OCI-LY1 (cell line): ENCODE data around the gene LGALS9C.
"Not testable (repeated sequence)": the region's sequence is repeated elsewhere in the genome, so short reads cannot be mapped to it uniquely, and the experiment has no call there.

Experiments
- H2AFZ ChIP-seq: fragments of 200-600 bp; sonication (generic), shearing (Covaris generic); 2 replicates; pipeline ENCODE4 v1.6.0; 2014; ENCODE audit warnings: antibody characterized with exemption, mild to moderate bottlenecking, low read length
- H3F3A ChIP-seq: fragments of 200-600 bp; sonication (generic), shearing (Covaris generic); 2 replicates; pipeline ENCODE4 v1.6.0; 2014; ENCODE audit warnings: mild to moderate bottlenecking, antibody characterized with exemption, low read length, moderate library complexity; ENCODE audit not compliant: insufficient read depth
- H3K27ac ChIP-seq: fragments of 200-600 bp; sonication (generic); 2 replicates; pipeline ENCODE4 v1.5.1; 2014; ENCODE audit warnings: low read length, mixed run types, mild to moderate bottlenecking, low read depth; ENCODE audit not compliant: poor library complexity, severe bottlenecking
- H3K27me3 ChIP-seq: fragments of 200-600 bp; sonication (generic); 2 replicates; pipeline ENCODE4 v1.6.0; 2014; ENCODE audit warnings: antibody characterized with exemption, mild to moderate bottlenecking, low read length, moderate library complexity; ENCODE audit not compliant: insufficient read depth
- H3K36me3 ChIP-seq: fragments of 200-600 bp; sonication (generic); 2 replicates; pipeline ENCODE4 v1.6.1; 2014; ENCODE audit warnings: mild to moderate bottlenecking, antibody characterized with exemption, low read length, moderate library complexity, mixed read lengths; ENCODE audit not compliant: insufficient read depth
- H3K4me1 ChIP-seq: fragments of 200-600 bp; sonication (generic); 2 replicates; pipeline ENCODE4 v1.5.1; 2014; ENCODE audit warnings: mild to moderate bottlenecking, low read length, moderate library complexity; ENCODE audit not compliant: insufficient read depth, severe bottlenecking
- H3K4me2 ChIP-seq: fragments of 200-600 bp; sonication (generic), shearing (Covaris generic); 2 replicates; pipeline ENCODE4 v1.6.1; 2014; ENCODE audit warnings: low read length
- H3K4me3 ChIP-seq: fragments of 200-600 bp; sonication (generic); 2 replicates; pipeline ENCODE4 v1.5.1; 2014; ENCODE audit warnings: low read length, low read depth, mild to moderate bottlenecking, mixed read lengths; ENCODE audit not compliant: poor library complexity, severe bottlenecking
- H3K79me2 ChIP-seq: fragments of 200-600 bp; shearing (Covaris generic); 2 replicates; pipeline ENCODE4 v1.6.1; 2016; ENCODE audit warnings: mixed run types, low read length, mixed read lengths; ENCODE audit not compliant: insufficient read depth
- H3K9ac ChIP-seq: fragments of 200-600 bp; sonication (generic), shearing (Covaris generic); 2 replicates; pipeline ENCODE4 v1.6.1; 2014; ENCODE audit warnings: mild to moderate bottlenecking, low read length, mixed read lengths
- H3K9me2 ChIP-seq: fragments of 200-600 bp; sonication (generic), shearing (Covaris generic); 2 replicates; pipeline ENCODE4 v1.6.1; 2014; ENCODE audit warnings: low read depth, mild to moderate bottlenecking, low read length, mixed read lengths
- H3K9me3 ChIP-seq: fragments of 200-600 bp; shearing (Covaris generic); 2 replicates; pipeline ENCODE4 v1.6.1; 2014; ENCODE audit warnings: low read length, mixed read lengths
- H4K20me1 ChIP-seq: fragments of 200-600 bp; sonication (generic), shearing (Covaris generic); 2 replicates; pipeline ENCODE4 v1.6.0; 2016; ENCODE audit warnings: mild to moderate bottlenecking, low read length; ENCODE audit not compliant: insufficient read depth

LGALS9C gene

GRCh38 chr17:18468472-18469171 is 8.0 kb upstream of the LGALS9C start:
- H3F3A ChIP-seq, H2AFZ ChIP-seq, H4K20me1 ChIP-seq, H3K4me3 ChIP-seq, H3K9me2 ChIP-seq, H3K9me3 ChIP-seq, H3K9ac ChIP-seq, H3K27me3 ChIP-seq, H3K4me2 ChIP-seq, H3K27ac ChIP-seq, H3K79me2 ChIP-seq, H3K4me1 ChIP-seq, H3K36me3 ChIP-seq: not testable (repeated sequence)

GRCh38 chr17:18469837-18470236 is 6.8 kb upstream of the LGALS9C start:
- H3K4me1 ChIP-seq, H3K79me2 ChIP-seq, H2AFZ ChIP-seq, H3K4me2 ChIP-seq, H3K9me2 ChIP-seq, H3K9me3 ChIP-seq, H3K27me3 ChIP-seq, H3F3A ChIP-seq, H3K9ac ChIP-seq, H3K36me3 ChIP-seq, H4K20me1 ChIP-seq, H3K4me3 ChIP-seq, H3K27ac ChIP-seq: not testable (repeated sequence)

- H2AFZ ChIP-seq, H3K4me3 ChIP-seq, H3K9me3 ChIP-seq, H3K4me2 ChIP-seq, H3F3A ChIP-seq, H3K36me3 ChIP-seq, H3K27me3 ChIP-seq, H3K27ac ChIP-seq, H3K79me2 ChIP-seq, H3K9ac ChIP-seq, H4K20me1 ChIP-seq, H3K9me2 ChIP-seq, H3K4me1 ChIP-seq: not testable (repeated sequence)
Observed at GRCh38 chr17:18470345-18470930, 6.2 kb upstream of the LGALS9C start.

GRCh38 chr17:18473967-18474366 is 2.6 kb upstream of the LGALS9C start:
- H3K4me2 ChIP-seq, H3K27ac ChIP-seq, H4K20me1 ChIP-seq, H3K9me2 ChIP-seq, H3K79me2 ChIP-seq, H3F3A ChIP-seq, H2AFZ ChIP-seq, H3K4me1 ChIP-seq, H3K4me3 ChIP-seq, H3K9me3 ChIP-seq, H3K27me3 ChIP-seq, H3K36me3 ChIP-seq, H3K9ac ChIP-seq: not testable (repeated sequence)

- not testable (repeated sequence) for H4K20me1 ChIP-seq, H3K4me1 ChIP-seq, H2AFZ ChIP-seq, H3K9me2 ChIP-seq, H3K4me3 ChIP-seq, H3K9me3 ChIP-seq, H3K27ac ChIP-seq, H3F3A ChIP-seq, H3K36me3 ChIP-seq, H3K79me2 ChIP-seq, H3K9ac ChIP-seq, H3K4me2 ChIP-seq, H3K27me3 ChIP-seq
Observed at GRCh38 chr17:18474754-18475153, 1.8 kb upstream of the LGALS9C start.

- H3K27ac ChIP-seq, H3K4me2 ChIP-seq, H3K9ac ChIP-seq, H4K20me1 ChIP-seq, H3K27me3 ChIP-seq, H3K9me3 ChIP-seq, H3F3A ChIP-seq, H3K9me2 ChIP-seq, H3K4me1 ChIP-seq, H3K36me3 ChIP-seq, H2AFZ ChIP-seq, H3K79me2 ChIP-seq, H3K4me3 ChIP-seq: not testable (repeated sequence)
Observed at GRCh38 chr17:18477367-18477766, 778 bp downstream of the LGALS9C start.

GRCh38 chr17:18478362-18478761 is 1.8 kb downstream of the LGALS9C start:
- not testable (repeated sequence) for H3K4me1 ChIP-seq, H3K4me2 ChIP-seq, H3K79me2 ChIP-seq, H3K9ac ChIP-seq, H2AFZ ChIP-seq, H4K20me1 ChIP-seq, H3K4me3 ChIP-seq, H3K9me2 ChIP-seq, H3K36me3 ChIP-seq, H3K27ac ChIP-seq, H3K9me3 ChIP-seq, H3F3A ChIP-seq, H3K27me3 ChIP-seq
